Ascending aorta (tissue), 2 donors: ENCODE measurements around the gene KYAT1. TPM values are rescaled to one million over a fixed set of nuclear protein-coding genes. Genes with fewer than 3 reads are reported as not detected.

Source experiments
- DNase-seq, 2 donors: peaks; one replicate each; pipeline ENCODE4 v3.0.0-alpha.2; 2019; ENCODE audit warnings: low spot score in 2 of 2
- H3K27ac ChIP-seq, 2 donors: fragments of 200-600 bp; sonication (generic); one replicate each; pipeline ENCODE4 v1.5.1; 2016 to 2017; ENCODE audit warnings: mild to moderate bottlenecking in 1 of 2
- H3K27me3 ChIP-seq: fragments of 200-600 bp; sonication (generic); one replicate; pipeline ENCODE4 v1.5.1; 2017
- H3K36me3 ChIP-seq, 2 donors: fragments of 200-600 bp; sonication (generic); one replicate each; pipeline ENCODE4 v1.5.1; 2016
- H3K4me1 ChIP-seq, 2 donors: fragments of 200-600 bp; sonication (generic); one replicate each; pipeline ENCODE4 v1.5.1; 2016 to 2017; ENCODE audit warnings: mild to moderate bottlenecking in 1 of 2
- H3K4me3 ChIP-seq, 2 donors: fragments of 200-600 bp; sonication (generic); one replicate each; pipeline ENCODE4 v1.5.1; 2016 to 2017; ENCODE audit warnings: mild to moderate bottlenecking in 1 of 2
- H3K9me3 ChIP-seq, 2 donors: fragments of 200-600 bp; sonication (generic); one replicate each; pipeline ENCODE4 v1.5.1; 2016
- CTCF ChIP-seq, 3 experiments: fragments of 200-600 bp in 2 of 3; fragments of 450-650 bp in 1 of 3; sonication (generic) in 2 of 3; IDR thresholded peaks; one replicate each; pipeline ENCODE4 v1.5.1; 2016 to 2019; ENCODE audit warnings: antibody characterized with exemption in 3 of 3, mild to moderate bottlenecking in 1 of 3, moderate library complexity in 1 of 3
- intact Hi-C: fragments of 100-400 bp; cut with DNase I; formaldehyde crosslinking; loops from one replicate; pipeline ENCODE4 v1.15.1; 2023
- total RNA-seq: library from RNA; depleted of rRNA; stranded (reverse); fragments of >200 nt; gene quantifications from one replicate; pipeline ENCODE4 v1.1.0, GENCODE V29; 2016

The KYAT1 gene
- total RNA-seq, 1 donor from 2014 or later: 4.9 TPM

DNA sequence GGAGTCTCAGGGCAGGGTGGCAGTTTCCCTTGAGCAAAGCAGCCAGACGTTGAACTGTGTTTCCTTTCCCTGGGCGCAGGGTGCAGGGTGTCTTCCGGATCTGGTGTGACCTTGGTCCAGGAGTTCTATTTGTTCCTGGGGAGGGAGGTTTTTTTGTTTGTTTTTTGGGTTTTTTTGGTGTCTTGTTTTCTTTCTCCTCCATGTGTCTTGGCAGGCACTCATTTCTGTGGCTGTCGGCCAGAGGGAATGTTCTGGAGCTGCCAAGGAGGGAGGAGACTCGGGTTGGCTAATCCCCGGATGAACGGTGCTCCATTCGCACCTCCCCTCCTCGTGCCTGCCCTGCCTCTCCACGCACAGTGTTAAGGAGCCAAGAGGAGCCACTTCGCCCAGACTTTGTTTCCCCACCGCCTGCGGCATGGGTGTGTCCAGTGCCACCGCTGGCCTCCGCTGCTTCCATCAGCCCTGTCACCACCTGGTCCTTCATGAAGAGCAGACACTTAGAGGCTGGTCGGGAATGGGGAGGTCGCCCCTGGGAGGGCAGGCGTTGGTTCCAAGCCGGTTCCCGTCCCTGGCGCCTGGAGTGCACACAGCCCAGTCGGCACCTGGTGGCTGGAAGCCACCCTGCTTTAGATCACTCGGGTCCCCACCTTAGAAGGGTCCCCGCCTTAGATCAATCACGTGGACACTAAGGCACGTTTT is 35.5 kb upstream of the KYAT1 start:
- no peak overlapping the region for H3K4me3 ChIP-seq
- peak overlapping the region; percentile 94 to 95 for H3K27ac ChIP-seq
- peak; percentile 56 to 89 for DNase-seq
- H3K27me3 ChIP-seq: no peaks in the 10 kb centered on the region
- H3K36me3 ChIP-seq: peaks cover 19 to 44% of the 10 kb centered on the region in 2 donors
- H3K9me3 ChIP-seq: no peaks in the 10 kb centered on the region
- no peak for TF ChIP-seq CTCF (IDR thresholded peaks at IDR 0.05)
- intact Hi-C loops: no loop called here
- H3K4me1 ChIP-seq: peaks cover 47 to 85% of the 10 kb centered on the region in 2 donors

GRCh38 chr9:128916745-128917144 is 35.0 kb upstream of the KYAT1 start:
- no peak for TF ChIP-seq CTCF (IDR thresholded peaks at IDR 0.05)
- H3K27ac ChIP-seq: peak overlapping the region; percentile 94 to 95
- DNase-seq: no peak
- H3K27me3 ChIP-seq: no peaks in the 10 kb centered on the region
- H3K4me1 ChIP-seq: peaks cover 50 to 85% of the 10 kb centered on the region in 2 donors
- peaks cover 23 to 44% of the 10 kb centered on the region in 2 donors for H3K36me3 ChIP-seq
- intact Hi-C loops: no loop called here
- H3K4me3 ChIP-seq: peak overlapping the region; percentile 13 to 23
- H3K9me3 ChIP-seq: no peaks in the 10 kb centered on the region

GRCh38 chr9:128916204-128916603 is 34.5 kb upstream of the KYAT1 start:
- Histone ChIP-seq H3K4me1 (peaks cover 47 to 85% of the 10 kb centered on the region in 2 donors), H3K27ac (peak overlapping the region; percentile 94 to 95), H3K4me3 (peak overlapping the region in 1 of 2 donors; percentile 23), H3K9me3 (no peaks in the 10 kb centered on the region), H3K27me3 (no peaks in the 10 kb centered on the region), H3K36me3 (peaks cover 23 to 44% of the 10 kb centered on the region in 2 donors)
- TF ChIP-seq CTCF (IDR thresholded peaks at IDR 0.05): no peak
- intact Hi-C loops: no loop called here
- peak in 1 of 2 donors; percentile 82 for DNase-seq

DNA sequence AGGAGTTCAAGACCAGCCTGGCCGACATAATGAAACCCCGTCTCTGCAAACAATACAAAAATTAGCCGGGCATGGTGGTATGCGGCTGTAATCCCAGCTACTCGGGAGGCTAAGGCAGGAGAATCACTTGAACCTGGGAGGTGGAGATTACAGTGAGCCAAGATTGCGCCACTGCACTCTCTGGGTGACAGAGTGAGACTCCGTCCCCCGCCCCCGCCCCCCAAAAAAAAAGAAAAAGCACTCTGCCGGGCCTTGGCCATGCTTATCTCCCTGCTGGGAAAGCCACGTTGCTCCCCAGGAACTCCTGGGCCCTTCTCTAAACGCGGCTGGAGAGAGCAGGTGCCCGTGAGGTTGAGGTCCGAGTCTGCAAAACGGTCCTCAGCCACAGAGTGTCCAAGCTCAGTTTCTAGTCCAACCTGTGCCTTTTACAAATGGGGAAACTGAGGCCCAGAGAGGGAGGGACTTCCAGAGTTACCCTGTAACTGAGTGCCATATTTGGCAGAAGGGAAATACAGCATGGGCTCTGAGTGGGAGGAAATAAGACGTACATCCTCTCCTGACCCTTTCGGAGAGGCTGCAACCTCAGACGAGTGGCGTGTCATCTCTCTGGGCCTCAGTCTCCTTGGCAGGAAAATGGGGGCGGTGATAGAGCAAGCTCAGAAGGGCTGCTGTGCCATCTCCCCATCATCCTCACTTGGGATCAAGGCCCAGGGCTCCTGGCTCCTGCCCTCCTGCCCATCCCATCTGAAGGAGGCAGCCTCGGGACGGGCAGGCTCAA is 32.4 kb upstream of the KYAT1 start:
- H3K27me3 ChIP-seq: no peaks in the 10 kb centered on the region
- intact Hi-C loops: no loop called here
- H3K9me3 ChIP-seq: no peaks in the 10 kb centered on the region
- H3K4me3 ChIP-seq: peak overlapping the region in 1 of 2 donors; percentile 4
- H3K27ac ChIP-seq: peak overlapping the region; percentile 94 to 95
- no peak for DNase-seq
- peaks cover 56 to 86% of the 10 kb centered on the region in 2 donors for H3K4me1 ChIP-seq
- no peak for TF ChIP-seq CTCF (IDR thresholded peaks at IDR 0.05)
- H3K36me3 ChIP-seq: peaks cover 39 to 59% of the 10 kb centered on the region in 2 donors

DNA sequence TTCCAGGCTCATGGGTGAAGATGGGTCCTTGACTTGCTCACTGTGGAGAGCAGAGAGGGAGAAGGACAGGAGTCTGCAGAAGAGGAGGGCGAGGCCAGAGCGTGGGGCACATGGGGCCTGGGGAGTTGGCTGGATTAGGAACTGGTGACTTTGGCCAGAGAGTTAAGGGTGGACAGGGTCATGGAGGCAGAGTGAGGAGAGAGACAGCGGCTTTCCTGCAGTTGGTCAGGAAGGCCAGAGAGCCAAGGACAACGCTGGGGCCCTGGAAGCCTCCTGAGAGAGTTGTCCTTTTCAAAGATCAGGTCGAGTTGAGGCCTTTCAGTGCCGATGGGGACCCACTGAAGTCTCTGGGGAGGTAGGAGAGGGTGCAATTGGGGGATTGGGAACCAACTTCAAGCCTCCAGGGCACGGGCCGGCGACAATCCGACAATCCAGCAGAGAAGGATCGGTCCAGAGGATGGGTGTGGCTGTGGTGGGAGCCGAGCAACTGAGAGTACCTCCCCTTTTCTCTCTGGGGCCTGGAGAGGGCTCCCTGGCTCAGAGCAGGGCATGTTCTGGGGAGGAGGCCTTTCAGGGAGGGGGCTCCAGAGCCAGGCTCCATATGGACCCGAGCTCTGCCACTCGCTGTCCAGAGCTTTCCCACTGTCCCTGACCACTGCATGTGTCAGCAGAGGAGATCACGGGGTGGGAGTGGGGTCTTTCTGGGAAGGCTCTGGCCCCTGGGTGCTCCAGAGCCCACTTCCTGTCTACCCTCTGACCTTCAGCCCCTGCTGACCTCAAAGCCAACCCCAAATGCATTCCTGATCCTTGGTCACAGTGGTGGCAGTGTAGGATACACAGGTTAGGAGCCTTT is 31.5 kb upstream of the KYAT1 start:
- Histone ChIP-seq H3K9me3 (no peaks in the 10 kb centered on the region), H3K36me3 (peaks cover 48 to 61% of the 10 kb centered on the region in 2 donors), H3K27me3 (no peaks in the 10 kb centered on the region), H3K4me3 (peak overlapping the region; percentile 2 to 6), H3K27ac (peak overlapping the region; percentile 94 to 95), H3K4me1 (peaks cover 57 to 85% of the 10 kb centered on the region in 2 donors)
- no peak for DNase-seq
- TF ChIP-seq CTCF (IDR thresholded peaks at IDR 0.05): no peak
- intact Hi-C loops: no loop called here
